HG02943 (cell line): Measurements from ENCODE around the gene ZBTB7C.

Source experiments
- ATAC-seq: cut with Tn5 transposase; IDR thresholded peaks from one replicate; pipeline ENCODE4 v1.9.1; 2021; ENCODE audit warnings: mild to moderate bottlenecking, low read depth, moderate library complexity; ENCODE audit not compliant: unreplicated experiment

ZBTB7C gene

GRCh38 chr18:48328473-48329210 lies 80.5 kb downstream of the ZBTB7C start:
- no peak for ATAC-seq

- no peak for ATAC-seq
Observed at GRCh38 chr18:48326901-48327675, 82.1 kb downstream of the ZBTB7C start.

DNA sequence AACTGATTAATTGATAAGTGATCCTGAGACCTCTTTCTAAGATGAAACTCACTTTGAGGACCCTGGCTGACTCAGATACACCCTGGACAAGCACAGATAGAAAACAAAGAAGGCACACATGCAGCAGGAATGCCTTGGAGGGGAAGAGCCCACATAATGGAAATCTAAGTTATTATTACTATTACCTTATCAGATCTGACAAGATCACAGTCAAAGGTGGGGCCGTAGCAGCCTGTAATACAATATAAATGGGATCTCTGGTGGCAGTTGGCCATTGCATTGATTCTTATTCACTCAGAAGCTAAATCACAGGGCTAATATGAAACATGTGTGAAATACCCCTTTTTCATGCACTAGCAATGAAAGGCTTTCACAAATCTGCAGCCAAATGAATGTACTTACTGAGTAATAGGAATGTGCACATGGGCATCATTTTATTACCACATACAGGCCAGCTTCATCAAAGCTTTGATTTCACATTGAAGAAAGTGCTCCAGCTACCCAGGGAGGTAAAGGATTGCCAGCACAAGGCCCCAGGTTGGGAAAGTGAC lies 84.0 kb downstream of the ZBTB7C start:
- no peak for ATAC-seq

DNA sequence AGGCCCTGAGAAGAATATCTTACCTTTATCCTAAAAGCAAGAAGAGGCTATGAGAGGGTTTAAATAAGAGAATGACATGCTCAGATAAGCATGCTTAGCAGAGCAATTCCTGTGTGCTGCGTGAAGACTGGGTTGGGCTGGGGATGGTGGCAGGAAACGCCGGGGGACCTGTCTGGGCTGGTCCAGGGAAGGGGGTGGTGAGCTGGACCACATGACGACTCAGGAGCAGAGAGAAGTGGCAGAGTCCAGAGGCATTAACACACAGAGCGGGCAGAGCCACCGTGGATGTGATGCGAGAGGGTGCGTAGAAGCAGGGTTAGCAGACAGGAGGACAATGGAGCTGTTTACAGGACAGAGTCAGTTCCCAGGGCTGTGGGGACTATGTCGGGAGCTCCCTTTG lies 84.5 kb downstream of the ZBTB7C start:
- ATAC-seq = no peak

- no peak for ATAC-seq
Observed at GRCh38 chr18:48323151-48323550, 86.0 kb downstream of the ZBTB7C start.

DNA sequence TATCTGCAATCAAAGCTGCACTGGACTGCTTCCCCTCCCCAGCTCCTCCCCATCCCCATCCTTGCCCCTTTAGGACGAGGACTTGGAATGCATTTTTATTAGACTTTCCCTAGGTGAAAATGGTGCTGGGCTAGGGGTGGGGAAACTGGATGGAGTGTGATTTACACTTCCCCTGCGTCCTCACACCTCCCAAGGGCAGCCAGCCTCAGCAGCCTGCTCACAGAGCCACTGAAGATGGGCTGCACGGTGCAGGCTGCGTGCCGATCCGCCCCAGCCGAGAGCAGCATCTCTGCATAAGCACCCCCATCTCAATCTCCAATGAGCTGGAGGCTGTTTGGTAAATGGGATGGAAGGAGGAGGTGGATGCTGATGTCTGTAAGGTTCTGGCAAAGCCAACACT lies 87.6 kb downstream of the ZBTB7C start:
- no peak for ATAC-seq

- ATAC-seq = no peak
Observed at GRCh38 chr18:48321121-48321520, 88.1 kb downstream of the ZBTB7C start.

DNA sequence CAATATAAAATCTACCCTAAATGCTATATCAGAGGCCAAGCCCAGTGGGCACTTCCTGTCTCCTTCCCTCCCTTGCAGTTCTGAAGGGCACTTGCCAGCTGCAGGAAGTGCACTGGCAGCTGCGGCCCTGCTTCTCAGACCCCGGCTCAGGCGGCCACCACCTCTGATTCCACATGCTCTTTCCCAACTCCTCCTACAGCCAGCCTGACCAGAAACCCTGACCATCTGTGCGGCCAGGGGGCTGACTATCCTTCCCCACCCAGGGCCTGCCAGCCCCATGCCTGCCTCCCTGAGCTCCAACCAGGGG lies 88.6 kb downstream of the ZBTB7C start:
- ATAC-seq = no peak

DNA sequence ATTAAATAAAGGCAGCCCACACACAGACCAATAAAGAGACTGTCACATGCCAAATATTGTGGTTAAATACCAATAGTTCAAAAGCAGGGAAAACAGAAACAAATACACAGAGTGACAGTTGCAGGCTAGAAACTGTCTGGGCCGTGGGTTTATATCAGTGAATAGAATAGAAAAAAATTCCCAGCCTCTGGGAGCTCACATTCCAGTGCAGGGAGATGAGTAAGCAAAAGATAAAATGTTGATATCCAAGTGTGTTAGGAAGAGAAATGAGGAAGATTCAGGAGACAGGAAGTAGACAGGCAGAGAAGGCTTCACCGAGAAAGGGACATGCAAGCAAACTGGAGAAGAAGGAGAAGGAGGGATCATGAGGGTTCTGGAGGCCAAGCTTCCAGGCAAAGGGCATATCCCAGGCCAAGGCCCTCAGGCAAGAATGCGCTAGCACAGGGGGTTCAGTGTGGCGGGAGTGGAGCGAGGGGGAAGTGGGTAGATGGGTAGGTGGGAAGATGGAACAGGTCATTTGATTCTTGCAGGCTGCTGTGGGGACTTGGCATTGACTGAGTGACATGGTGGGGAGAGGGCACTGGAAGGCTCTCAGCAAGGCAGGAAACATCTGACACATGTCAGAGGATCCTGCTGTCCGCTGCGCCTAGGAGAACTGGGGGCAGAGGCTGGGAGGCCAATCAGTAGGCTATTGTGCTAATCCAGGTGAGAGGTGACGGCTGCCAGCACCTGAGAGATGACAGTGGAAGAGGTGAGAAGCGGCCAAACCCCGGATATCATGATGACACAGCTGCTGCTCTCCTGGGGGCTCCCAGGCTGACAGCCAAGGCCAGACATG lies 89.2 kb downstream of the ZBTB7C start:
- ATAC-seq = no peak

- no peak for ATAC-seq
Observed at GRCh38 chr18:48318436-48318835, 90.7 kb downstream of the ZBTB7C start.

GRCh38 chr18:48317781-48318381 lies 91.3 kb downstream of the ZBTB7C start:
- ATAC-seq = no peak

GRCh38 chr18:48316177-48316576 lies 93.0 kb downstream of the ZBTB7C start:
- ATAC-seq = no peak

DNA sequence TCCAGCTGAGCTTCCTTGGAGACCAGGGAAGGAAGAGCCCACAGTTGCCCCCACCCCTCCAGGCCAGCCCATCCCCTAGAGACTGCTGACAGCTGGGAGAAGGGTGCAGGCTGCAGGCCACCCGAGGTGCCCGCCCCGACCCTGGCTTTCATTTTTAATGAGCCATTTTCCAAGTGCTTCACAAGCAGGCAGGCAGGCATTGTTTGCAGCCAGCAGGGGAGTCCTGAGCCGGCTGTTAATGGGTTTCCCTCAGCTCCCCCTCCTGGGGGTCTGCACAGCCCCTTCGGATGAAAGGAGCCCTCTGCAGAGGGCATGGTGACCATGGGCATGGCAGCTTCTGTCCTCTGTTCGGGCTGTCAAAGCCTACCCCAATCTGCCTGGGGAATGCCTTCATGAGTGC lies 94.5 kb downstream of the ZBTB7C start:
- no peak for ATAC-seq

DNA sequence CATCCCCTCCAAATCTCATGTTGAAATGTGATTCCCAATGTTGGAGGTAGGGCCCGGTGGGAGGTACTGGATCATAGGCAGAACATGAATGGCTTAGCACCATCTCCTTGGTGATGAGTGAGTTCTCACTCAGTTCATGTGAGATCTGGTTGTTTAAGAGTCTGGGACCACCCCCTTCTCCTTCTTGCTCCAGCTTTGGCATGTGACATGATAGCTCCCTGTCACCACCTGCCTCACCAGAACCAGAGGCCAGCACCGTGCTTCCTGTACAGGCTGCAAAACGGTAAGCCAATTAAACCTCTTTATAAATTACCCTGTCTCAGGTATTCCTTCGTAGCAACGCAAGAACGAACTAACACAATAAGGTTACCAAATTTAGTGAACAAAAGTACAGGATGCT lies 95.4 kb downstream of the ZBTB7C start:
- no peak for ATAC-seq

DNA sequence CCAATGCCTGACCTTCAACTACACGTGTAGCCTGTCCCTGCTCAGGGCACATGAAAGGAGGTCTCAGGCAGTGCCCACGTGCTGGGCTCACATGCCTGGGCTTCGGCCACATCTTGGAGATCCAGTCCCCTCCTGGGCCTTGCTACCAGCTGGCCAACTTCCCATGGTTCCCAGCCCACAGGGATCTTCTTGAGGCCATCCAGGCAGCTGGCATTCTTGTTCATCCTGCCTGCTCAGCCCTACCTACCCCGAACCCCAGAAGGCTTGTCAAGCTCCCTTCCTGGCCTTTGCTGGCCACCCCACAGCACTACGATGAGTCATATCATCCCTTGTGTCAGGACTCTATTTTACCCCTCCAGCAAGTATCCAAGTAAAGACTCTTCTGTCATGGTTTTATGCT lies 97.1 kb downstream of the ZBTB7C start:
- ATAC-seq = no peak

DNA sequence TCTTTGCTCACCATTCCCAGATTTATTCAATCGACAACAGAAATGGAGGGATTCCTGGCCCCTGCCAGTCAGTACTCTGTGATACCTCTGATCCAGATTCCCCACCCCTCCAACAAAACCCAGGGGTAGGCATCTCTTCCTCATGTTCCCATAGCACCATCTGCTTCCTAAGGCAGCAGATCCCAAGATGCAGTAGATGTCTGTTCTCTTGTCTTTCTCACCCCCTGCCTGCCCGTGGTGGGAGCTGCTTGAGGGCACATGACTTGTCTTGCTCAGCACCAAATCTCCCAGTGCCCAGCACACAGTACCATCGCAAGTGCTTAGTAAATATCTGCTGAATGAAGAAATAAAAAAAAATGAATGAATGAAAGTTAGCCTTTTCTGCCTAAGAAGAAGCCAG lies 98.2 kb downstream of the ZBTB7C start:
- ATAC-seq = no peak

DNA sequence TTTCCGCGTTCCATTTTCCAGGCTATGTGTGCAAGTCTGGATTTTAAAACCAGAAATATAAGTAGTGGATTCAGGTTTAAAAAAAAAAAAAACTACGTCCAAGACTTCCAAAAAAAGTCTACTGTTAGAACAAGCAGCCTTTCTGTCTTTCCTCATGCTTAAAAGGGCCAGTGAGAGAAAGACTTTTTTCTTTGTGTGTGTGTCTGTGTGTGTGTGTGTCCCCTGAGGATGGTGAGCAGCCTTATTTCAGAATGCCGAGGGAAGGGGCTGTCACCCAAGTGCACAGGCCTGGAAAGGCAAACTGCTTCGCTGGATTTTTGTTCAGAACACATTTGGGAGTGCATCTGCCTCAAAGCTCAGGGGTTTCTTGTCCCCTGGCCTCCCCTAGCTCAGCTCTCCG lies 98.8 kb downstream of the ZBTB7C start:
- ATAC-seq = no peak

GRCh38 chr18:48308755-48309575 lies 100.2 kb downstream of the ZBTB7C start:
- ATAC-seq = no peak

DNA sequence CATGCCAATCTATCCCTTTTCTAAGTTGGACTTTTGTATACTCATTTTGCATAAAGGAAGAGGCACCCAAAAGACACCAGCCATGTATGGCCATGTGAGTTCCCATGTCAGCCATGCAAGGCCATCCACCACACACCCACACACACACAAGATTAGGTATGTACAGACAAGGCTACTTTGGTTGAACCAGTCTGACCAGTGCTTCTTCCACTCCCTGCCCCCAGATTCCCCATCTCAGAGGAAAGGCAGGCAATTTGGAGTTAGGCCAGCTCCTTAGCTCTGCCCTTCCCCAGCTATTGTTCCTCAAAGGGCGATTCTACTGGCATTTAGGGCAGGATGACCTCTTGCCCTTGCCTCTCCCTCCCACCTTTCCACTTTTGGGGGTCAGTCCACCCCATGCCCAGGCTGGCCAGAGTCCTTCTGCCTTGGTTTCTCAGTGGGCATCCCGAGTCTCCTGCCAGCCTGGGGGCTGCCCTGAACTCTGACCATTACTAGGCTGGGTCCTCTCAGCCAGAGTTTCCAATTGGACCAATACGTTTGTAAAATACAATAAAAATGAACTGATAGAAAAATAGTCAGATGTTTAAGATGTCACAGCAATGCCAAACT lies 101.1 kb downstream of the ZBTB7C start:
- no peak for ATAC-seq
